ENCODE measurements around the gene CRABP2. TPM values are rescaled to one million over a fixed set of nuclear protein-coding genes. Genes with fewer than 3 reads are reported as not detected.

CRABP2 gene
- total RNA-seq, 1 experiment from 2014 or later: 209 TPM

DNA sequence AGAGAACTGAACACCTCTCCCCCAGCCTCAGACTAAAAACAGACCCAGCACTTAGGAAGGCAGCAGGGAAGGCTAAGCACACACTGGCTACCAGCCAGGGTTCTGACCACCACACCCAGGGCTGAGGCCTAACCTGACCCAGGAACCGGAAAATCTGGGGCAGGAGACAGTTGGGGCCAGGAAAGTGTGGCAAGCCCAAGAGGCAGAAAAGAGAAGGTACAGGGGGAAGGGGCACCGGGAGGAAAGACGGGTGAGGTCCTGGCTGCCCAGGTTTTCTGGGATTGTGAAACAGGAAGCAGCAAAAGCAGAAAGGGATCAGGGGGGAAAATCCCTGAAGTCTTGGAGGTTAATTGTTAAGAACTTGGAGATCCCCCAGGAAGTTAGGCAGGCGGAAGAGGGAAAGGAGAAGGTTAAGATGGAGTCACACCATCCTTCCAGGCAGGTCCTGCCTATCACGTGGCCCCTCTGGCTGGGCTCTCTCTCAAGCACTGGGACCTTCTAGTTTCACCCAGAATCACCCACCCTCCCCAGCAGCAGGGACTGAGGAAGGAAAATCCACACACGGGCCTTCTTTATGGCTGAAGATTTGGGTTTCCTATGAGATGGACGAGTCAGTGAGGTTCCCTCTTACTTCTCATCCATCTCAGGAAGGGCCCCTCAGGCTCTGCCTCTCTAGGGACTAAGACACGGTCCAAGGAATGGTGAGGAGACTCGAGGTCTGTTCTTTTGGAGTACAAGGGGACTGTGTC, 43.5 kb upstream of the CRABP2 start:
- ChIA-PET POLR2A (no interaction called here), RAD21 (ENCODE audit: low non-redundant PET in 1 of 2, low total read pairs in 2 of 2, uncharacterized antibody in 2 of 2, unreplicated experiment in 2 of 2) (no interaction called here), CTCF (interaction anchor here (1.8 kb wide), 1 partner anchor 18 kb away, joined by 5 read pairs; the partner anchor contains the start of gene PRCC)
- H3K27ac ChIP-seq (ENCODE audit: low read depth, low read length): peak overlapping the region; percentile 99
- no TSS peak for BruUV-seq (replicated peaks)
- no peaks in the 10 kb centered on the region for H3K9me3 ChIP-seq (ENCODE audit: control insufficient read depth in 1 of 2, insufficient read depth in 1 of 2, low read depth in 1 of 2, low read length in 2 of 2)
- no peaks in the 10 kb centered on the region for H3K9me2 ChIP-seq (ENCODE audit: insufficient read depth)
- peak overlapping the region; percentile 97 for H3K4me2 ChIP-seq (ENCODE audit: low read length)
- DNase-seq (ENCODE audit: low read depth, low spot score): no peak
- TF ChIP-seq POLR2AphosphoS5 (IDR thresholded peaks at IDR 0.05; ENCODE audit: low read depth, low read length) (peak; percentile 59), TCF7L2 (IDR thresholded peaks at IDR 0.05; ENCODE audit: borderline replicate concordance, extremely low read depth, insufficient read depth, insufficient read length) (no peak)
- H3K36me3 ChIP-seq (ENCODE audit: control insufficient read depth in 1 of 2, insufficient read depth in 2 of 2, low read length in 2 of 2): peaks cover 6 to 16% of the 10 kb centered on the region in 2 experiments; a peak in 2 of 4 replicates
- no peak for ATAC-seq
- intact Hi-C loops (cut with micrococcal nuclease): loop anchor here (10.0 kb wide), 1 partner anchor 244 kb away; the partner anchor contains the start of gene MEF2D
- no peaks in the 10 kb centered on the region for H4K20me1 ChIP-seq (ENCODE audit: insufficient read depth)
- H2AFZ ChIP-seq (ENCODE audit: low read depth, low read length, poor library complexity, severe bottlenecking): no peak overlapping the region
- H3K27me3 ChIP-seq (ENCODE audit: insufficient read depth, low read length): no peaks in the 10 kb centered on the region
- peak overlapping the region; percentile 67 to 97 for H3K4me3 ChIP-seq (replicated peaks in 1 of 2; ENCODE audit: low read depth in 1 of 2, low read length in 2 of 2)
- H3K9ac ChIP-seq (ENCODE audit: low read length): peak overlapping the region; percentile 94
- H3K4me1 ChIP-seq (ENCODE audit: control insufficient read depth in 1 of 2, insufficient read depth in 2 of 2, low read length in 2 of 2): peaks cover 29 to 66% of the 10 kb centered on the region in 2 experiments
- H3K79me2 ChIP-seq (ENCODE audit: insufficient read depth, low read length): peaks cover 89% of the 10 kb centered on the region

DNA sequence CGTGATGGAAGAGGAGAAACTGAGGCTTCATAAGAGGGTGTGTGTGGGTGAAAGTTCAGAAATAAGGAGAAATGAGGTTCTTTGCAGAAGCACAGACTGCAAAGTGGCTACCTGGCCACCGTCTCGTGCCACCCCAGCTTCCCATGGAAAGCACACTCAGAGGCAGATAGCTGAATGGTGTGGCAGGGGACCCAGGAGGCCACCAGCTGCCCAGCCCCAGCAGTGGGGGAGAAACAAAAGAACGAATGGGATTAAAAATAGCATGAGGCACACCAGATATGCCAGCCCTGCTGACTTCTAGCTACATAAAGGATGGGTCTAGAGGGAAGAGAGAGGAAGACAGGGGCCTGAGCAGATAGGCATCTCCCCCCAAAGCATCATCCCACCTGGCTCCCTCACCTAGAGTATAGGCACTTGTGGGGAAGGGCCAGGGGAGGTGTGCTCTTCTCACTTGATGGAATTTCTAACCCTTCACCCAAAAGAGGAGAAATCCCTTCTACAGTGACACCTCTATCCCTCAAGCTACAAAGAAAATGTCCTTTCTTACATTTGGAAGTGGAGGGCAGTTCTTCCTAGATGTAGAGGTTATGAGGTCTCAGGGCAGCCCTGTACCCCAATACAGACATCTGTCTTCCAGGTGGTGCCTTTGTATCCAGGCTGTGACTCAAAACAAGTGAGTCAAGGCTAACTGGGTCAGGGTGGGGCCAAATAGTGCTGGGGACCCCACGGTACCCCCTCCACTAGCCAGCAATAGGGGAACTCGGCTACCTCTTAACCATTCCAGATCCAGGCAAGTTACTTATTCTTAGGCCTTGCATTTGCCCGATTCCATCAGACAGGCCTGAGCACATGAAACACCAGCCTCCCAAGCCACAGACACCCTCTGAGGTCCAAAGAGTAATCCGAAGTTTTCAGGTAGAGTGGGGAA, 42.6 kb upstream of the CRABP2 start:
- H3K9me3 ChIP-seq (ENCODE audit: control insufficient read depth in 1 of 2, insufficient read depth in 1 of 2, low read depth in 1 of 2, low read length in 2 of 2): no peaks in the 10 kb centered on the region
- ATAC-seq: no peak
- no peaks in the 10 kb centered on the region for H3K9me2 ChIP-seq (ENCODE audit: insufficient read depth)
- ChIA-PET CTCF (interaction anchor here (1.5 to 1.8 kb wide), 3 partner anchors 19 to 58 kb away, joined by 4 to 12 read pairs (median 5); partner anchors contain the start of gene PRCC), RAD21 (ENCODE audit: low non-redundant PET in 1 of 2, low total read pairs in 2 of 2, uncharacterized antibody in 2 of 2, unreplicated experiment in 2 of 2) (interaction anchor here in 1 of 2 experiments (1.0 kb wide), 1 partner anchor 20 kb away, joined by 3 read pairs; the partner anchor contains the start of genes ISG20L2 and METTL25B), POLR2A (interaction anchor here (1.0 to 1.5 kb wide), 3 partner anchors 19 to 59 kb away, joined by 3 to 7 read pairs (median 5); partner anchors contain the start of genes ISG20L2, METTL25B and PRCC)
- H3K79me2 ChIP-seq (ENCODE audit: insufficient read depth, low read length): peaks cover 93% of the 10 kb centered on the region
- intact Hi-C loops (cut with micrococcal nuclease): loop anchor here (1.0 to 10.0 kb wide), 2 partner anchors 19 to 243 kb away; partner anchors contain the start of genes MEF2D and PRCC
- H3K27me3 ChIP-seq (ENCODE audit: insufficient read depth, low read length): no peaks in the 10 kb centered on the region
- H3K36me3 ChIP-seq (ENCODE audit: control insufficient read depth in 1 of 2, insufficient read depth in 2 of 2, low read length in 2 of 2): peaks cover 10 to 21% of the 10 kb centered on the region in 2 experiments; a peak in 2 of 4 replicates
- BruUV-seq (replicated peaks): no TSS peak
- H3K9ac ChIP-seq (ENCODE audit: low read length): peak overlapping the region; percentile 94
- no peak overlapping the region for H2AFZ ChIP-seq (ENCODE audit: low read depth, low read length, poor library complexity, severe bottlenecking)
- DNase-seq (ENCODE audit: low read depth, low spot score): no peak
- peak overlapping the region; percentile 99 for H3K27ac ChIP-seq (ENCODE audit: low read depth, low read length)
- TF ChIP-seq ZFX (IDR thresholded peaks at IDR 0.05) (0 out of 2 replicates have a peak, but pooled peaks have one; percentile 42), JUND (IDR thresholded peaks at IDR 0.05) (no peak)
- H4K20me1 ChIP-seq (ENCODE audit: insufficient read depth): no peaks in the 10 kb centered on the region
- peak overlapping the region; percentile 97 for H3K4me2 ChIP-seq (ENCODE audit: low read length)
- H3K4me3 ChIP-seq (replicated peaks in 1 of 2; ENCODE audit: low read depth in 1 of 2, low read length in 2 of 2): peak overlapping the region; percentile 67 to 97
- H3K4me1 ChIP-seq (ENCODE audit: control insufficient read depth in 1 of 2, insufficient read depth in 2 of 2, low read length in 2 of 2): peaks cover 29 to 62% of the 10 kb centered on the region in 2 experiments

Measured in HCT116 (cell line).